CD4-positive, alpha-beta T cell (primary cell): ENCODE results near the gene NOTCH1. TPM values are rescaled to one million over a fixed set of nuclear protein-coding genes. Genes with fewer than 3 reads are reported as not detected.
A peak's percentile ranks its signal among the peaks of the same experiment; 100 is the strongest.

Experiments used
- ATAC-seq: fragments of 200-7000 bp; cut with Tn5 transposase; one replicate; pipeline ENCODE4 v1.10.0; 2022; ENCODE audit warnings: mild to moderate bottlenecking; ENCODE audit not compliant: poor library complexity
- CTCF ChIA-PET: fragments of 350-600 bp; sonication (Branson Sonifier 250); formaldehyde crosslinking; loops from one replicate; lab custom pipeline; 2021; ENCODE audit warnings: antibody characterized with exemption, inconsistent platforms; lab: Charles Lee
- POLR2A ChIA-PET: fragments of 350-600 bp; sonication (Branson Sonifier 250); formaldehyde crosslinking; loops from one replicate; lab custom pipeline; 2021; ENCODE audit warnings: antibody characterized with exemption, inconsistent platforms; lab: Charles Lee
- DNase-seq, 14 experiments: peaks; one replicate each; pipeline ENCODE4 v3.0.0-alpha.2; 2013 to 2020; ENCODE audit warnings: mixed read lengths in 2 of 14
- H3K27ac ChIP-seq, 2 donors: one replicate each; pipeline versions ENCODE4 v1.5.1 to v1.7.0; 2013; ENCODE audit warnings: low read length in 2 of 2, low read depth in 1 of 2, mild to moderate bottlenecking in 1 of 2
- H3K27me3 ChIP-seq, 2 experiments: 1 replicate in 1 of 2; 2 replicates in 1 of 2; pipeline versions ENCODE4 v1.6.1 to v1.7.0; 2013; ENCODE audit warnings: low read length in 2 of 2, control low read depth in 1 of 2, mild to moderate bottlenecking in 1 of 2, moderate library complexity in 1 of 2; ENCODE audit not compliant: insufficient read depth in 2 of 2, control insufficient read depth in 1 of 2
- H3K36me3 ChIP-seq: one replicate; pipeline ENCODE4 v1.6.1; 2013; ENCODE audit warnings: low read length, control low read depth; ENCODE audit not compliant: insufficient read depth
- H3K4me1 ChIP-seq: one replicate; pipeline ENCODE4 v1.6.1; 2013; ENCODE audit warnings: low read length, control low read depth; ENCODE audit not compliant: insufficient read depth
- H3K4me3 ChIP-seq: one replicate; pipeline ENCODE4 v1.5.1; 2013; ENCODE audit warnings: mild to moderate bottlenecking, low read length, moderate library complexity
- H3K9me3 ChIP-seq, 2 experiments: 1 replicate in 1 of 2; 2 replicates in 1 of 2; pipeline versions ENCODE4 v1.6.1 to v1.7.0; 2013; ENCODE audit warnings: low read length in 2 of 2, mild to moderate bottlenecking in 2 of 2, control low read depth in 1 of 2, moderate library complexity in 1 of 2; ENCODE audit not compliant: control insufficient read depth in 1 of 2, insufficient read depth in 1 of 2
- H3K27ac Mint-ChIP-seq: one replicate; pipeline ENCODE4 v1.8.0; 2020; ENCODE audit warnings: mixed read lengths
- H3K27me3 Mint-ChIP-seq: one replicate; pipeline ENCODE4 v1.8.0; 2021; ENCODE audit warnings: mixed read lengths
- H3K36me3 Mint-ChIP-seq: one replicate; pipeline ENCODE4 v1.8.0; 2021; ENCODE audit warnings: low read depth, mixed read lengths
- H3K4me1 Mint-ChIP-seq: one replicate; pipeline ENCODE4 v1.8.0; 2021; ENCODE audit warnings: low read depth, mixed read lengths
- H3K4me3 Mint-ChIP-seq: one replicate; pipeline ENCODE4 v1.8.0; 2020; ENCODE audit warnings: mild to moderate bottlenecking, mixed read lengths
- H3K9me3 Mint-ChIP-seq: one replicate; pipeline ENCODE4 v1.8.0; 2020; ENCODE audit warnings: mixed read lengths
- CTCF ChIP-seq: fragments of 200-600 bp; IDR thresholded peaks from one replicate; pipeline ENCODE4 v1.8.0; 2022; ENCODE audit warnings: antibody characterized with exemption, mild to moderate bottlenecking
- intact Hi-C, 2 experiments: fragments of 100-400 bp; cut with DNase I in 1 of 2; cut with micrococcal nuclease in 1 of 2; formaldehyde crosslinking; loops; one replicate each; pipeline versions ENCODE4 v1.15.1 to v1.9.0; 2023 to 2025; cut with DNase I, micrococcal nuclease
- total RNA-seq, 174 experiments: library from RNA in 2 of 174; stranded (reverse) in 2 of 174; gene quantifications; one replicate each; pipeline ENCODE4 v1.2.3 and lab custom pipeline; 2021 to 2026

NOTCH1 gene
- total RNA-seq, 2 experiments from 2014 or later, result 30.8 to 34.2 TPM

DNA sequence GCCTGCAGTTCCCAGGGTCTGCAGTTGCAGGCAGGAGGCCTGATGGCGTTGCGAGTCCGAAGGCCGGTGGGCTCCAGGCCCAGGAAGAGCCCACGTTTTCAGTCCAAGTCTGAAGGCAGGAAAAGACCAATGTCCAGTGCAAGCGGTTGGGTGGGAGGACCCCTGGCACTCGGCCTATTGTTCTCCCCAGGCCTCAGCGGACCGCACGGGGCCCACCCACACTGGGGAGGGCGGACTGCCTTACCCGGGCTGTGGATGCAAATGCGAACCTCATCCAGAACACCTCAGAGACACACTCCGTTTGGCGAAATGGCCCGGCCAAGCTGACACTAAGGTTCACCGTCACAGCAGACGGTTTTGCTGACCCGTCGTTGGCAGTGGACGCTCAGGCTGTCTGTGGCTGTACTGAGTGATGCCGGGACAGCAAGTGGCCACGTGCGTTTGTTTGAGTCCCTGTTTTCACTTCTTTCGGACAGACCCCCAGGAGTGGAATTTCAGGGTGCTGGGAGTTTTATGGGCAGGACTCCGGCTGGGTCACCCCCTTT lies 52.8 kb downstream of the NOTCH1 start:
- intact Hi-C loops, result no loop called here
- no peak overlapping the region for H3K27ac ChIP-seq
- no peaks in the 10 kb centered on the region for H3K9me3 Mint-ChIP-seq
- peaks cover 21% of the 10 kb centered on the region for H3K36me3 ChIP-seq
- H3K36me3 Mint-ChIP-seq, result peaks cover 7% of the 10 kb centered on the region
- H3K27me3 Mint-ChIP-seq, result no peaks in the 10 kb centered on the region
- ChIA-PET POLR2A (no interaction called here), CTCF (no interaction called here)
- no peak overlapping the region for H3K27ac Mint-ChIP-seq
- peaks cover 0 to 10% of the 10 kb centered on the region in 2 experiments for H3K9me3 ChIP-seq
- DNase-seq (no peak), ATAC-seq (no peak)
- no peaks in the 10 kb centered on the region for H3K27me3 ChIP-seq
- no peaks in the 10 kb centered on the region for H3K4me1 Mint-ChIP-seq
- no peak overlapping the region for H3K4me3 Mint-ChIP-seq
- no peak overlapping the region for H3K4me3 ChIP-seq
- TF ChIP-seq CTCF, result no peak
- peaks cover 5% of the 10 kb centered on the region for H3K4me1 ChIP-seq

- Mint-ChIP-seq H3K27me3 (no peaks in the 10 kb centered on the region), H3K4me3 (no peak overlapping the region), H3K9me3 (no peaks in the 10 kb centered on the region), H3K36me3 (no peaks in the 10 kb centered on the region), H3K4me1 (peaks cover 6% of the 10 kb centered on the region), H3K27ac (no peak overlapping the region)
- Histone ChIP-seq H3K4me1 (peaks cover 12% of the 10 kb centered on the region), H3K36me3 (no peaks in the 10 kb centered on the region), H3K27ac (no peak overlapping the region), H3K9me3 (peaks cover 0 to 10% of the 10 kb centered on the region in 2 experiments), H3K4me3 (no peak overlapping the region), H3K27me3 (no peaks in the 10 kb centered on the region)
- POLR2A ChIA-PET, result interaction anchor here (0.7 kb wide), 1 partner anchor 59 kb away, joined by 3 read pairs; no protein-coding TSS in a partner anchor
- intact Hi-C loops, result loop anchor here in 1 of 2 experiments (5.0 to 10.0 kb wide), 2 partner anchors 48 to 295 kb away; no protein-coding TSS in a partner anchor
- DNase-seq (no peak), ATAC-seq (no peak)
- CTCF ChIA-PET, result interaction anchor here (1.0 to 1.7 kb wide), 3 partner anchors 43 to 145 kb away, joined by 3 to 4 read pairs (median 3); no protein-coding TSS in a partner anchor
- no peak for TF ChIP-seq CTCF
Measured at GRCh38 chr9:136489731-136490130, 56.1 kb downstream of the NOTCH1 start.

DNA sequence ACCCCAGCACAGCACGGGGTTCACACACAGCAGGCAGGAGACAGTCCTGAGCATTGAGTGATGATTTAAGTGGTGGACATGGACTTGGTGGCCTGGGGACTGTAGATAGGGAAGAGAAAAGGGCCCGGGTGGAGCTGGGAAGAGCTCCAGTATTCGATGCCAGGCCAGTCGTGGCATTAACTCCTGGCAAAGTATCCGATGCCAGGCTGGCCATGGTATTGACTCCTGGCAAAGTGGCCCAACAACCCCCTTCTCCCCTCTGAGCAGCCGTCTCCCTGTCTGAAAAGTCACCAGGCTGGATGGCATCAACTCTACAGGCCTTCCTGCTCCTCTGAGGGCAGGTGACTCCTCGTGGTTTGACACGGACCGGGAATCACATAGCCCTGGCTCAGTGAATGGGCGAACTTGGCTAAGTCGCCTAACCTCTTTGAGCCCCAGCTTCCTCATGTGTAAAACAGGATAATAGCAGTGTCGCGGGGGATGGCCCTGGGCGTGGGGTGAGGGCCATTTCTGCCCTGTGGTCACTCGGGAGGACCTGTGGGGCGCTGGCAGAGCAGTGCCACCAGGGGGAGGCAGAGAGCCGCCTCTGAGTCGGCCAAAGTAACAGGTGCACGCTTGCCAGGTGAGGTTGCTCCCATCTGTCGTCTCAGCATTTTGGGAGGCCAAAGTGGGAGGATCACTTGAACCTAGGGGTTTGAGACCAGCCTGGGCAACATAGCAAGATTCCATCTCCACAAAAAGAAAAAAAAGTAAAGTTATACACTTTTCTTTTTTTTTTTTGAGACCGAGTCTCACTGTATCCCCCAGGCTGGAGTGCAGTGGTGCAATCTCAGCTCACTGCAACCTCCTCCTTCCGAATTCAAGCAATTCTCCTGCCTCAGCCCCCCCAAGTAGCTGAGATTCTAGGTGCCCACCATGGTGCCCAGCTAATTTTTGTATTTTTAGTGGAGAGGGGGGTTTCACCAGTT lies 57.3 kb downstream of the NOTCH1 start:
- H3K27ac ChIP-seq, result no peak overlapping the region
- no peaks in the 10 kb centered on the region for H3K27me3 Mint-ChIP-seq
- peak; percentile 96 for TF ChIP-seq CTCF
- H3K9me3 Mint-ChIP-seq, result no peaks in the 10 kb centered on the region
- peaks cover 0 to 10% of the 10 kb centered on the region in 2 experiments for H3K9me3 ChIP-seq
- peaks cover 7% of the 10 kb centered on the region for H3K4me1 Mint-ChIP-seq
- no peaks in the 10 kb centered on the region for H3K36me3 Mint-ChIP-seq
- H3K27ac Mint-ChIP-seq, result no peak overlapping the region
- no peaks in the 10 kb centered on the region for H3K27me3 ChIP-seq
- DNase-seq (peak; percentile 60 to 86 (median 72)), ATAC-seq (peak; percentile 56)
- POLR2A ChIA-PET, result interaction anchor here (1.3 to 1.6 kb wide), 2 partner anchors 50 to 143 kb away, joined by 3 to 6 read pairs; no protein-coding TSS in a partner anchor
- intact Hi-C loops, result loop anchor here (1.0 to 10.0 kb wide), 4 partner anchors 49 to 296 kb away; partner anchors contain the start of gene NOTCH1 (in 1 of the 2)
- no peak overlapping the region for H3K4me3 ChIP-seq
- no peak overlapping the region for H3K4me3 Mint-ChIP-seq
- peaks cover 23% of the 10 kb centered on the region for H3K4me1 ChIP-seq
- CTCF ChIA-PET, result interaction anchor here (1.0 to 2.4 kb wide), 5 partner anchors 45 to 156 kb away, joined by 3 to 8 read pairs (median 4); no protein-coding TSS in a partner anchor
- no peaks in the 10 kb centered on the region for H3K36me3 ChIP-seq
